Measurements from ENCODE around the gene MYH11.

The MYH11 gene

GRCh38 chr16:15748654-15749053 lies 108.2 kb downstream of the MYH11 start:
- H3K79me2 ChIP-seq (ENCODE audit: insufficient read depth, low read length) = no peaks in the 10 kb centered on the region
- no peaks in the 10 kb centered on the region for H4K20me1 ChIP-seq (ENCODE audit: insufficient read depth, low read length)

GRCh38 chr16:15747937-15748336 lies 108.9 kb downstream of the MYH11 start:
- Histone ChIP-seq H3K9ac (ENCODE audit: low read length) (no peak overlapping the region), H3K4me1 (ENCODE audit: insufficient read depth, low read length, severe bottlenecking) (no peaks in the 10 kb centered on the region), H3K9me2 (ENCODE audit: low read depth, low read length) (no peaks in the 10 kb centered on the region), H3K9me3 (ENCODE audit: low read length) (no peaks in the 10 kb centered on the region), H3K27me3 (ENCODE audit: insufficient read depth, low read length) (no peaks in the 10 kb centered on the region; the same call in 1 of the 2 replicates), H3K27ac (ENCODE audit: low read depth, low read length, poor library complexity, severe bottlenecking) (no peak overlapping the region), H4K20me1 (ENCODE audit: insufficient read depth, low read length) (no peaks in the 10 kb centered on the region), H3K4me2 (ENCODE audit: low read length) (no peak overlapping the region), H3K4me3 (ENCODE audit: low read depth, low read length, poor library complexity, severe bottlenecking) (no peak overlapping the region), H3K79me2 (ENCODE audit: insufficient read depth, low read length) (no peaks in the 10 kb centered on the region), H2AFZ (ENCODE audit: low read length) (no peak overlapping the region), H3F3A (ENCODE audit: insufficient read depth, low read length) (no peaks in the 10 kb centered on the region), H3K36me3 (ENCODE audit: insufficient read depth, low read length) (no peaks in the 10 kb centered on the region)
- no peak for TF ChIP-seq EZH2 (IDR thresholded peaks at IDR 0.05; ENCODE audit: borderline replicate concordance, low read length)

More at GRCh38 chr16:15748654-15749053, 108.2 kb downstream of the MYH11 start:
- Histone ChIP-seq H3K27ac (ENCODE audit: low read depth, low read length, poor library complexity, severe bottlenecking) (no peak overlapping the region), H3F3A (ENCODE audit: insufficient read depth, low read length) (no peaks in the 10 kb centered on the region), H3K9me3 (ENCODE audit: low read length) (no peaks in the 10 kb centered on the region), H3K4me3 (ENCODE audit: low read depth, low read length, poor library complexity, severe bottlenecking) (no peak overlapping the region), H3K27me3 (ENCODE audit: insufficient read depth, low read length) (no peaks in the 10 kb centered on the region; the same call in 1 of the 2 replicates), H3K9ac (ENCODE audit: low read length) (no peak overlapping the region), H3K9me2 (ENCODE audit: low read depth, low read length) (no peaks in the 10 kb centered on the region), H3K4me1 (ENCODE audit: insufficient read depth, low read length, severe bottlenecking) (no peaks in the 10 kb centered on the region), H3K36me3 (ENCODE audit: insufficient read depth, low read length) (no peaks in the 10 kb centered on the region), H3K4me2 (ENCODE audit: low read length) (no peak overlapping the region), H2AFZ (ENCODE audit: low read length) (no peak overlapping the region)
- no peak for TF ChIP-seq EZH2 (IDR thresholded peaks at IDR 0.05; ENCODE audit: borderline replicate concordance, low read length)
- TF ChIP-seq CTCF (IDR thresholded peaks at IDR 0.05; ENCODE audit: low read length) = no peak

GRCh38 chr16:15746332-15746731 lies 110.5 kb downstream of the MYH11 start:
- Histone ChIP-seq H2AFZ (ENCODE audit: low read length) (no peak overlapping the region), H3K27me3 (ENCODE audit: insufficient read depth, low read length) (no peaks in the 10 kb centered on the region; the same call in 1 of the 2 replicates), H4K20me1 (ENCODE audit: insufficient read depth, low read length) (no peaks in the 10 kb centered on the region), H3K9me3 (ENCODE audit: low read length) (no peaks in the 10 kb centered on the region), H3F3A (ENCODE audit: insufficient read depth, low read length) (no peaks in the 10 kb centered on the region), H3K79me2 (ENCODE audit: insufficient read depth, low read length) (no peaks in the 10 kb centered on the region), H3K36me3 (ENCODE audit: insufficient read depth, low read length) (no peaks in the 10 kb centered on the region), H3K4me1 (ENCODE audit: insufficient read depth, low read length, severe bottlenecking) (no peaks in the 10 kb centered on the region), H3K9me2 (ENCODE audit: low read depth, low read length) (no peaks in the 10 kb centered on the region), H3K27ac (ENCODE audit: low read depth, low read length, poor library complexity, severe bottlenecking) (no peak overlapping the region), H3K4me2 (ENCODE audit: low read length) (no peak overlapping the region), H3K9ac (ENCODE audit: low read length) (no peak overlapping the region), H3K4me3 (ENCODE audit: low read depth, low read length, poor library complexity, severe bottlenecking) (no peak overlapping the region)
- no peak for TF ChIP-seq EZH2 (IDR thresholded peaks at IDR 0.05; ENCODE audit: borderline replicate concordance, low read length)
- TF ChIP-seq CTCF (IDR thresholded peaks at IDR 0.05; ENCODE audit: low read length) = no peak

- Histone ChIP-seq H4K20me1 (ENCODE audit: insufficient read depth, low read length) (no peaks in the 10 kb centered on the region), H3K9me3 (ENCODE audit: low read length) (no peaks in the 10 kb centered on the region), H3K27me3 (ENCODE audit: insufficient read depth, low read length) (no peaks in the 10 kb centered on the region; the same call in 1 of the 2 replicates), H3K27ac (ENCODE audit: low read depth, low read length, poor library complexity, severe bottlenecking) (no peak overlapping the region), H3K4me3 (ENCODE audit: low read depth, low read length, poor library complexity, severe bottlenecking) (no peak overlapping the region), H2AFZ (ENCODE audit: low read length) (no peak overlapping the region), H3K4me1 (ENCODE audit: insufficient read depth, low read length, severe bottlenecking) (no peaks in the 10 kb centered on the region), H3K4me2 (ENCODE audit: low read length) (no peak overlapping the region), H3F3A (ENCODE audit: insufficient read depth, low read length) (no peaks in the 10 kb centered on the region), H3K79me2 (ENCODE audit: insufficient read depth, low read length) (no peaks in the 10 kb centered on the region), H3K9ac (ENCODE audit: low read length) (no peak overlapping the region), H3K9me2 (ENCODE audit: low read depth, low read length) (no peaks in the 10 kb centered on the region), H3K36me3 (ENCODE audit: insufficient read depth, low read length) (no peaks in the 10 kb centered on the region; the same call in 1 of the 2 replicates)
- TF ChIP-seq EZH2 (IDR thresholded peaks at IDR 0.05; ENCODE audit: borderline replicate concordance, low read length) (no peak), CTCF (IDR thresholded peaks at IDR 0.05; ENCODE audit: low read length) (no peak)
Measured at GRCh38 chr16:15743657-15744056, 113.2 kb downstream of the MYH11 start.

Data from OCI-LY1 (cell line).